ENCODE results near the gene TPGS1.

The TPGS1 gene

DNA sequence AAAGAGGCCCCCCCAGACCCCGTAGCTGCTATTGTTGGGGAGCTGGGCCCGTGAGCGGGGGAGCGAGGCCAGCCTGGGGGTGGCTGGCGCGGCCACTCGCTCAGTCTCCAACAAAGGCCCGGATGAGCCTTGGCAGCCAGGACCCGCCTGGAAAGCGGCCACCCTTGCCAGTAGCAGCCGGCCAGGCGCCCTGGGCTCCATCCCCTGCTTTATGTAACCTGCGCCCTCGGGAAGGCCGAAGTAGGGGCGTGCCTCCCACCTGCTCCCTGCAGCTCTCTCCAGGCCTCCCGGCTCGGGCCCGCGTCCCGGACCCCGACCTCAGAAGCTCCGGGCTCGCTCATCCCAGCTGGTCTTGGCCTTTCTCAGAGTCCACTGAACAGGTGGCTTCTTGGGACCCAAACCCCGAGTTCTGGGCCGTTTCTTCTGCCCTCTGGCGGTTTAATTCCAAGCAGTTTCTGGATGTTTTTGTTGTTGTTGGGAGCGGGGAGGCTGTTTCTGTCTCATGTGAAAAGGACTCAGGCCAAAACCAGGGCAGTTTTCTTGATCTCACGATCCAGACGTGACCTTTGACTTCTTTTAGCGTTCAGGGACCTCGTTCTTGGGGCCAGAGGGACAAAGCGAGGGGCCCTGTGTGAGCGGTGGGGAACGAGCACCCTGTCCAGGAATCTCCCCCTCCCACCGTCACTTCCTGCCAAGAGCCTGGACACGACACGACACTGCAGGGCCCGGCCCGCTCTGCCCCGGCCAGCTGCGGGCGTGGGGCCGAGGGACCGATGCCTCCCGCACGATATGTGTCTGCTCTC is 25.5 kb downstream of the TPGS1 start:
- Histone ChIP-seq H3K4me2 (ENCODE audit: low read length) (peak overlapping the region; percentile 85), H3K9me2 (replicated peaks; ENCODE audit: control insufficient read depth, low read length) (no peaks in the 10 kb centered on the region), H3F3A (ENCODE audit: control insufficient read depth, insufficient read depth) (no peaks in the 10 kb centered on the region), H3K27ac (ENCODE audit: low read depth, low read length) (peak overlapping the region; percentile 34; the same call in 1 of the 2 replicates), H3K9me3 (ENCODE audit: control insufficient read depth, insufficient read depth, low read length) (no peaks in the 10 kb centered on the region), H3K4me3 (ENCODE audit: low read length) (peak overlapping the region; percentile 76), H3K4me1 (ENCODE audit: control insufficient read depth, low read length) (peaks cover 17% of the 10 kb centered on the region), H3K79me2 (ENCODE audit: control insufficient read depth, low read length) (peaks cover 38% of the 10 kb centered on the region), H3K36me3 (ENCODE audit: control insufficient read depth, low read length) (peaks cover 21% of the 10 kb centered on the region; the same call in 1 of the 2 replicates), H4K20me1 (ENCODE audit: control insufficient read depth, insufficient read depth, low read depth, low read length) (peaks cover 8% of the 10 kb centered on the region), H3K27me3 (ENCODE audit: control insufficient read depth, low read length) (no peaks in the 10 kb centered on the region)
- TF ChIP-seq, protein P1, sequence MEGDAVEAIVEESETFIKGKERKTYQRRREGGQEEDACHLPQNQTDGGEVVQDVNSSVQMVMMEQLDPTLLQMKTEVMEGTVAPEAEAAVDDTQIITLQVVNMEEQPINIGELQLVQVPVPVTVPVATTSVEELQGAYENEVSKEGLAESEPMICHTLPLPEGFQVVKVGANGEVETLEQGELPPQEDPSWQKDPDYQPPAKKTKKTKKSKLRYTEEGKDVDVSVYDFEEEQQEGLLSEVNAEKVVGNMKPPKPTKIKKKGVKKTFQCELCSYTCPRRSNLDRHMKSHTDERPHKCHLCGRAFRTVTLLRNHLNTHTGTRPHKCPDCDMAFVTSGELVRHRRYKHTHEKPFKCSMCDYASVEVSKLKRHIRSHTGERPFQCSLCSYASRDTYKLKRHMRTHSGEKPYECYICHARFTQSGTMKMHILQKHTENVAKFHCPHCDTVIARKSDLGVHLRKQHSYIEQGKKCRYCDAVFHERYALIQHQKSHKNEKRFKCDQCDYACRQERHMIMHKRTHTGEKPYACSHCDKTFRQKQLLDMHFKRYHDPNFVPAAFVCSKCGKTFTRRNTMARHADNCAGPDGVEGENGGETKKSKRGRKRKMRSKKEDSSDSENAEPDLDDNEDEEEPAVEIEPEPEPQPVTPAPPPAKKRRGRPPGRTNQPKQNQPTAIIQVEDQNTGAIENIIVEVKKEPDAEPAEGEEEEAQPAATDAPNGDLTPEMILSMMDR (IDR thresholded peaks at IDR 0.05; ENCODE audit: low read depth, low read length, poor library complexity, severe bottlenecking) = peak; percentile 74
- TF ChIP-seq EZH2phosphoT487 (IDR thresholded peaks at IDR 0.05; ENCODE audit: borderline replicate concordance, low read length) = no peak

DNA sequence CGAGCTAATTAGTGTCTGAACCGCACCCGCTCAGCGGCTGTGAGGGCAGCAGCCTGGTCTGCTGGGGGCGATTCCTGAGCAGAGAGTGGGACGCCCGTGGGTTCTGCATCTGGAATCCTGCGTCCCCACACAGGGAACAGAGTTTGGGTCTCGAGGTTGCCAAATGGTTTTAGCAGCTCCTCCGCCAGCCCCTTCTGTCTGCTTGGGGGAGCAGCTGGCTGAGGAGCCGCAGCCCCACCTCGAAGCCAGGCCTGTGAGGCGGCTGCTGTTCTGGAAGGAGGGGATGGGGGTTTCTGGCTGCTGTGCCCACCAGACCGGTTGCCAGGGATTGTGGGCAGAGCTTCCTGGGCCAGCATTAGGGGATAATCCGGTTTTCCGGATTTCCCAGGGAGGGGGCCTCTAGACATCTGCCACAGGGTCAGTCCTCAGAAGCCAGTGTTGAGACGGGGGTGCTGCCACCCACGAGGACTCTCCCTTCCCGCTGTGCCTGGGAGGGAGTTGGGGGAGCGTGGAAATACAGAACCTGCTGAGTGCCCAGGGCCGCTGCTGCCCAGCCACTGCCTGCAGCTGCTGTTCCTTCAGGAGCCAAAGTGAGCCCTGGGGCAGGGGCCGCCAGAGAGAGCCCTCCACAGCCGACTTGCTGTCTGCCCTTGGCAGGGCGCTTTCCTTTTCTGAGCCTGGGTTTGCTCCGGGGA is 26.2 kb downstream of the TPGS1 start:
- Histone ChIP-seq H3K9me3 (ENCODE audit: control insufficient read depth, insufficient read depth, low read length) (no peaks in the 10 kb centered on the region), H3K9me2 (replicated peaks; ENCODE audit: control insufficient read depth, low read length) (no peaks in the 10 kb centered on the region), H3K4me3 (ENCODE audit: low read length) (peak overlapping the region; percentile 76), H3K36me3 (ENCODE audit: control insufficient read depth, low read length) (peaks cover 26% of the 10 kb centered on the region), H3K79me2 (ENCODE audit: control insufficient read depth, low read length) (peaks cover 38% of the 10 kb centered on the region), H3K27me3 (ENCODE audit: control insufficient read depth, low read length) (no peaks in the 10 kb centered on the region), H3K27ac (ENCODE audit: low read depth, low read length) (no peak overlapping the region), H3K4me1 (ENCODE audit: control insufficient read depth, low read length) (peaks cover 17% of the 10 kb centered on the region), H3F3A (ENCODE audit: control insufficient read depth, insufficient read depth) (no peaks in the 10 kb centered on the region), H4K20me1 (ENCODE audit: control insufficient read depth, insufficient read depth, low read depth, low read length) (peaks cover 8% of the 10 kb centered on the region), H3K4me2 (ENCODE audit: low read length) (peak overlapping the region; percentile 85)
- no peak for TF ChIP-seq EZH2phosphoT487 (IDR thresholded peaks at IDR 0.05; ENCODE audit: borderline replicate concordance, low read length)
- TF ChIP-seq, protein P1 (IDR thresholded peaks at IDR 0.05; ENCODE audit: low read depth, low read length, poor library complexity, severe bottlenecking) = no peak

DNA sequence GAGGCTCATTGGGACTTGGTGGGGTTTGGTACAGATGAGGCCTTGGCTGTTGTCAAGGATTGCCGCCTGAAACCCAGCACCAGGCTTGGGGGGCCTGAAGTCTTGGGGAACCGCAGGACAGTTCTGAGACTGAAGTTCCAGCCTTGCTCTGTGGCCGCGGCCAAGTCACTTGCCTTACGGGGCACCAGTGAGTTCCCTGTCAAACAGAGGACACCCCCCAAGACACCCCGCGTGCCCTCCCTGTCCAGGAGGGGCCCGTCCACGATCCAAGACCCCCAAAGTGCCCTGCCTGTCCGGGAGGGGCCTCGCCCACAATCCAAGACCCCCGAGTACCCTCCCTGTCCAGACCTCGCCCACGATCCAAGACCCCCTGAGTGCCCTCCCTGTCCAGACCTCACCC is 26.8 kb downstream of the TPGS1 start:
- H3K4me3 ChIP-seq (ENCODE audit: low read length) = no peak overlapping the region
- no peaks in the 10 kb centered on the region for H3K9me3 ChIP-seq (ENCODE audit: control insufficient read depth, insufficient read depth, low read length)
- no peaks in the 10 kb centered on the region for H3K27me3 ChIP-seq (ENCODE audit: control insufficient read depth, low read length)
- peak overlapping the region; percentile 85; the same call in 1 of the 2 replicates for H3K4me2 ChIP-seq (ENCODE audit: low read length)
- H4K20me1 ChIP-seq (ENCODE audit: control insufficient read depth, insufficient read depth, low read depth, low read length) = peaks cover 8% of the 10 kb centered on the region
- peaks cover 17% of the 10 kb centered on the region for H3K4me1 ChIP-seq (ENCODE audit: control insufficient read depth, low read length)
- peaks cover 27% of the 10 kb centered on the region for H3K36me3 ChIP-seq (ENCODE audit: control insufficient read depth, low read length)
- no peaks in the 10 kb centered on the region for H3K9me2 ChIP-seq (replicated peaks; ENCODE audit: control insufficient read depth, low read length)
- H3F3A ChIP-seq (ENCODE audit: control insufficient read depth, insufficient read depth) = no peaks in the 10 kb centered on the region
- H3K27ac ChIP-seq (ENCODE audit: low read depth, low read length) = no peak overlapping the region
- peaks cover 38% of the 10 kb centered on the region for H3K79me2 ChIP-seq (ENCODE audit: control insufficient read depth, low read length)
- TF ChIP-seq EZH2phosphoT487 (IDR thresholded peaks at IDR 0.05; ENCODE audit: borderline replicate concordance, low read length) = no peak
- TF ChIP-seq, protein P1 (IDR thresholded peaks at IDR 0.05; ENCODE audit: low read depth, low read length, poor library complexity, severe bottlenecking) = peak; percentile 12
